ENCODE measurements around the gene KAZN.

- TF ChIP-seq CTCF (IDR thresholded peaks at IDR 0.05) (no peak), POLR2A (IDR thresholded peaks at IDR 0.05) (no peak)
These were observed 41.0 kb downstream of the KAZN start for GRCh38 chr1:14639291-14640050.

Data from testis (tissue), 2 donors.